Effector CD4-positive, alpha-beta T cell (primary cell): ENCODE data around the gene CAMK1D.

Source experiments
- DNase-seq: peaks from one replicate; pipeline ENCODE4 v3.0.0-alpha.2; 2020

The CAMK1D gene

DNA sequence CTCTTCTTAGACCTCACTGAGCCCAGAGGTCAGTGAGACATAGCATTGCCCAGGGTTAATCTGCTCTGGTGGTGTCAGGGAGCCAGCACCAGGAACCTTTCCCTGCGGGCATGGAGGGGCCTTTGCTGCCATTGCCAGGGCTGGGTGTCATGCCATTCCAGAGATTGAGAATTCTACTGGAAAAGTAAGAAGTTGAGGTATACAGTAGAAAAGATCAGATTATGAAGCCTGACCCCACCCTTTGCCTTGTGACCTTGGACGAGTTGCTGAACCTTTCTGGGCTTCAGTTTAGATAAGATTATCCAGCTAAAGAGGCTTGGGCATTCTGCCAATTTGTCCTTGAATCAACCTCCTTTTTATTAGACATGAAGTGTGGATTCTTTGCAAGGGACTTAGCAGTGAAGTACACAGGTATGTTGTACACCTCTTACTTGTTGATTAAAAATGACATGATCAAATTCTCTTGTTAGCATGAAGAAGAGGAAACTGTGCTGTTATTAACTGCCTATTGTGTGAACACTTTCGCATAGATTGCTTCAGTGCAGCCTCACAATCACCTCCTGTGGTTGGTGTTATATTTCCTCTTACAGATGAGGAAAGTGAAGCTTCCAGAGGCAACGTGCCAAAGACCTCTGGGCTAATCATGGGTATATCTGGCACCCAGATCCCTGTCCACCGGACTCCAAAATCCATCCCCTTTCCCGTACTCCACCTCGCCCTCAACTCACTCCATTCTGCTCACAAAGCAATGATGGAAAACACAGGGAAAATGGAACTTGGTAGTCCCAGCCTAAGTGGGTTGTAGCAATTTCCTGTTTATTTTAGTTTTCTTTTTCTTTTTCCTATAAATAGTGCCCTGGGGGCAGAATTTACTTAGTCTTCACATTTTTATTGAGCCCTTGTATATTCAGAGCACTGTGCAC is 151.3 kb downstream of the CAMK1D start:
- no peak for DNase-seq

- no peak for DNase-seq
These were observed 152.0 kb downstream of the CAMK1D start for GRCh38 chr10:12501324-12501723.

GRCh38 chr10:12501841-12502525 is 152.6 kb downstream of the CAMK1D start:
- DNase-seq = no peak

GRCh38 chr10:12502526-12503274 is 153.4 kb downstream of the CAMK1D start:
- DNase-seq = no peak

- no peak for DNase-seq
These were observed 154.0 kb downstream of the CAMK1D start for GRCh38 chr10:12503311-12503710.

GRCh38 chr10:12504176-12504575 is 154.8 kb downstream of the CAMK1D start:
- no peak for DNase-seq

DNA sequence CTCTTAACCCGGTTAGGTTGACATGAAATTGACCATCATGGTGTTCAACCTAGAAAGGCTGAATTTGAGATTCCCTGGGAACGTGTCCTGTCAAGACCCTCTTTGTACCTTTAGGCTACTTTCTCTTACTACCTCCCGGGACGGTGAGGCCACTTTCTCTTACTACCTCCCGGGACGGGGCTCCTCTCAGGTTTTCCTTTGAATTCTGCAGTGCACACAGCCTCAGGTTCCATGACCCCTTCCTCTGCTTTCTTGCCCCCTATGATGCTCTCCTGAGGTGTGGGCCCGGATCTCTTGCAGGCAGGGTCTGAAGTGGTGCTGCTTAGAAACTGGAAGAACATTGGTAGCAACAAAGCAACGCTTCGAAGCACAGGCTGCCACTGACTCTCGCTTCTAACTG is 155.3 kb downstream of the CAMK1D start:
- no peak for DNase-seq

DNA sequence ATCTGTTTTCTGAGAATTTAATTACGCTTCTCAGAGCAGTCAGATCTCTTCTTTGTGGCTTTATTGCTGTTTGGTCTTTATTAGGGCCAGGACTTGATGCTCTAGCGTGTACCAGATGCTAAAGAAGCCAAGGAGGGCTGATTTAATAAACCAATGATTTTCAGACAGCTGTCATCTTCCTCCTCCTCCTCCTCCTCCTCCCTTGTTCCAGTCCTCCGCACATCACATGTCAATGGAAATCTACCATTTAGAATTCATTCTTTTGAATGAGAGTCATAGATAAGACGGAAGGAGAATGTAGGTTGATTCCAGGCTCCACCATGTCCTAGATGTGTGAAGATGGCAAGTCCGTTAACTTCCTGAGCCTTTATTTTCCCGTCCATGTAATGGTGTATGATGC is 156.3 kb downstream of the CAMK1D start:
- DNase-seq = no peak

GRCh38 chr10:12507165-12507850 is 158.0 kb downstream of the CAMK1D start:
- DNase-seq = no peak

DNA sequence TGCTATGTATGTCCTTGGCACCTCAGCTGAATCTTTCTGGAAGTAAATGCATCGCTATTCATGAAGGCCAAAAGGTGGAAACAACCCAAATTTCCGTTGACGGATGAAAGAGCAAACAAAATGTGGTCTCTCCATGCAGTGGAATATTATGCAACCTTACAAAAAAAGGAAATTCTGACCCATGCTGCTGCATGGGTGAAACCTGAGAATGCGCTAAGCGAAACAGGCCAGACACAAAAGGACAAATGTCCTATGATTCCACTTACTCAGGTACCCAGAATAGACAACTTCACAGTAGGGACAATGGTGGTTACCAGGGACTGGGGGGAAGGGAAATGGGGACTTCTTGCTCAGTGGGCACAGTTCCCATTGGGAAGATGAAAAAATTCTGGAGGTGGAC is 158.8 kb downstream of the CAMK1D start:
- DNase-seq = no peak

DNA sequence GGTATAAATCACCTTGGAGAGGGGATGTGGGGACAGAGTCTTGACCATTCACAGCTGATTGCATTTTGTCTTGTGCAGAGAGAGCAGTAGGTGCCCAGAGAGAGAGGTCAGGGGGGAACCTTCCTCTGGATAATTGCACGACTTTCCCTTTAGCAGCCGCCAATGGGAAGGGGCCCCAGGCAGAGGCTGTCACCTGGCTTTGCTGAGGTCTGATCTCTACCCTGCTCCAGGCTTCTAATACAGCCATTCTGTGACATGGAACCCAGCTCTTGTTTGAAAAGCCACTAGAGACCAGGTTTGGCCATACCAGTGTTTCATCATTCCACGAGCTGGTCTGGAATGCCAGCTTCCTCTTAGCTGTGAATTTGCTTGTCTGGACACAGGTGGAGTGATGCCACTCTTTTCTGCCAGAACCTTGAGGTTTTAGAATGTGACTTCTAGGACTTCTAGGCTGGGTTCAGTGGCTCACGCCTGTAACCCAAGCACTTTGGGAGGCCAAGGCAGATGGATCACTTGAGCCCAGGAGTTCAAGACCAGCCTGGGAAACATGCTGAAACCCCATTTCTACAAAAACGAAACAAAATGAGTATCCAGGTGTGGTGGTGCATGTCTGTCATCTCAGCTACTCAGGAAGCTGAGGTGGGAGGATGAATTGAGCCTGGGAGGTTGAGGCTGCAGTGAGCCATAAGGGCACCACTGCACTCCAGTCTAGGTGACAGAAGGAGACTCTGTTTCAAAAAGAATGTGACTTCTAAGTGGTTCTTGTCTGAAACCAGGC is 159.9 kb downstream of the CAMK1D start:
- no peak for DNase-seq

DNA sequence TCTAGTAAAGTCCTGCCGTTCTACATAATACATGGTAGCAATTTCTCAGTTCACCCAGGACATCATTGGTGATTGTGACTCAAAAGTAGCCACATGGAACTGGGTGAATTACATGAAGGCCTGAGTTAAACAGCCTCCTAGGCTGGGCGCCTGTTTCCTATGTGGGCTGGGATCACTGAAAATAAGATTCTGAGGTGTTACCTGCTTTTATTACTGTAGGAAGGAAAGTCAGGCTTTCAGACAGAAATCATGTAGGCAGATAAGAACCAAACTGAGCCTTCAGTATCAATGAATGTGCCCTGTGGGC is 160.4 kb downstream of the CAMK1D start:
- no peak for DNase-seq

DNA sequence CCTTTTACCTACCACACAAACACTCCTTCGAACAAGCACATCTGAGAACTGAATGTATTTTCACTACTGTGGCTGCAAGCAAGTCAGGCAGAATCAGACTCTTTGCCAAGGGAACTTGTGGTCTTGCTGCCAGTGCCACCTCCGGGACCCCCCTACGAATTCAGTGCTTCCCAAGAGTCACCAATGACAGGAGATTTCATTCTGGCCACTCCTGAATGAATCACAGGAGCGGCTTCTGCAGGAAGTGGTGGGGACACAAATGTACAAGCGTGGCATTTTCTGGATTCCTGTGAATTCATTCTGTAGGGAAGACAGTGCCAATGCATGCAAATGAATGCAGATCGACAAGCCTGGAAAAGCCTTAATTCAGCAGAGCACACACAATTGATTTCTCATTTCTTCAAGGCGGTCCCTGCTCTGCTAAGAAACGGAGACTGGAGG is 161.2 kb downstream of the CAMK1D start:
- DNase-seq = no peak

DNA sequence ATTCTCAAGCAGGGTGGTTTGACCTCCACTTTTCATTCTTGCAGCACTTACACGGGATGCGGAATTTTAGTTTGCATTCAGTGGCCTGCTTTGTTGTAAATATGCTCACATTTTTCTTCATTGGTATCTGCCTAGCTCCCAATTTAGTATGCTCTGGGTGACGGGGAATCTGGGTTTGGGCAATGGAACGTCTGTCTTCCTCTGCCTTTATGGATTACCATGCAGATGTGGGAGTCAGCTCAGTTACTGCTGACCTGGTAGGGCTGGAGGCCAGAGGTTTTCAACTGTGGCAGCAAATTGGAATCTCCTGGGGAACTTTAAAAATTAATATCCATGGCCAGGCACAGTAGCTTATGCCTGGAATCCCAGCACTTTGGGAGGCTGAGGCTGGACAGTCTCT is 161.6 kb downstream of the CAMK1D start:
- no peak for DNase-seq

GRCh38 chr10:12511651-12512050 is 162.3 kb downstream of the CAMK1D start:
- DNase-seq = no peak

GRCh38 chr10:12512332-12513002 is 163.1 kb downstream of the CAMK1D start:
- no peak for DNase-seq

DNA sequence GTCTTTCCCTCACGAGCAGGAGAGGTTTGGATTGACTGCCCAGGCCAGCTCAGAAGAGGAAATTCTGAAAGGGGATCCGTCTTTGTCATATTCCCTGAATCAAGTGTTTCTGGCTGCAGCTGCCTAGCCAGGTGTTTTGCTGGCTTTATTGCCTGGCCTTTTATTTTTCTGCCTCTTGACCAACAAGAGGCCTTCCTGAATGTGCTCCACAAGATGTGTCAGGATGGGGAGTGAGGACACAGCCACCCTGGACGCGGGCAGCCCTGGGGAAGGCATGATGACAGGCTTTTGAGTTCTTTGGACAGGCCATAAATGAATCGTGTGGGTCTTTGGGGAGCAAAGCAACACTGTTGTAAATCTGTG is 163.6 kb downstream of the CAMK1D start:
- no peak for DNase-seq

DNA sequence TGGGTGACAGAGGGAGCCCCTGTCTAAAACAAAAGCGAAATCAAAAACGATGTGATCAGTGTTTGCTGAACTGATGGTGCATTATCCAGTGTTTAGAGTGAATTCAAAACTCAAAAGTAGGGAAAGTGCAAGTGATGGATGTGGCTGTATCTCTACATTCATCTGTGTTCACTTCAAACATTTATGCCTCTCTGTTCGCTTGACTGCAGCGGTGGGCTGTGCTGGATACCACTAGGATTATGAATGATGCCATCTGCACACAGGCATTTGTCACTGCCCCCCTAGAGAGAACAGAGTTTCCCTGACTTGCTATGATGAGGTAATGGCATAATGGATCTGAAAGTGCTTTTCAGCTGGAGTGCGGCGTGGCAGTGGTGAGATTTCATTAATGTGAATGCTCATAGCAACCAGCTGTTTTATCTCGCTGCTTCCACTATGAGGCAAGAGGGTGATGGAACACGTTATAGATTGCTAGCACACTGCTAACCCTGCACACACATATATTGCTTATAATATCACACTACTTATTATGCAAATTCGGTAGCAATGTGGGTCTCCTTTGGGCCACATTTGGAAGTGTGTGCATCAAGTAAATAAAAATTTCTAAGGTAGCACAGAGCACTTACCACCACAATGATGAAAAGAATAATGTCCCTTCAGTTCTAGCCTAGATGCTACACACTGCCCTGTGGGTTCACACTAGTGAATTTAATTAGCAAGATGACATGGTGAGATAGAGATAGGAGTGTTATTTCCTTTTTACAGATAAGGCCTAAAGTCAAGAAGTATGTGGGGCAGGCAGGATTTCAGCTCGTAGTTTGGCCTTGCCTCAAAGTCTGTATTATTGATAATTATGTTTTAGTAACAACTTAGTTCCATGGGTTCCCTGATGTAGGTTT is 164.7 kb downstream of the CAMK1D start:
- no peak for DNase-seq

DNA sequence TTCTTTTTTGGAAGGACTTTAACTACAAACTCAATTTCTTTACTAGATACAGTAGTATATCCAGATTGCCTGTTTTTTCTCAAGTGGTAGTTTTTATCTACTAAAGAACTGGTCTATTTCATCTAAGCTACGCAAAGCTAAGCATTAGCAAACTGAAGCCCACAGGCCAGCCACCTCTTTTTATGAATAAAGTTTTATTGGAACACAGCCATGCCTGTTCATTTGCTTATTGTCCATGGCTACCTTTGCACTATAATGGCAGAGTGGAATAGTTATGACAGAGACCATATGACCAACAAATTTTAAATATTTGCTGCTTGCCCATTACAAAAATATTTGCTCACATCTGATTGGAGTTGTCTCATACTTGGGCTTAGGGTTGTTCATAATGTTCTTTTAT is 168.7 kb downstream of the CAMK1D start:
- no peak for DNase-seq

- DNase-seq = no peak
These were observed 172.1 kb downstream of the CAMK1D start for GRCh38 chr10:12521423-12521822.

- no peak for DNase-seq
These were observed 177.0 kb downstream of the CAMK1D start for GRCh38 chr10:12526311-12526710.
